Transverse colon (tissue), 4 donors: ENCODE measurements around the gene FBXO15.
A peak's percentile ranks its signal among the peaks of the same experiment; 100 is the strongest.

ENCODE experiments used
- EP300 ChIP-seq: sonication (generic); formaldehyde crosslinking; IDR thresholded peaks from one replicate; pipeline ENCODE4 v1.6.1; 2017; ENCODE audit warnings: antibody characterized with exemption, low read depth
- POLR2A ChIP-seq: fragments of 450-650 bp; IDR thresholded peaks from one replicate; pipeline ENCODE4 v1.6.1; 2016; ENCODE audit warnings: antibody characterized with exemption, mild to moderate bottlenecking, moderate library complexity
- POLR2AphosphoS5 ChIP-seq, 3 donors: sonication (generic); formaldehyde crosslinking; IDR thresholded peaks; one replicate each; pipeline ENCODE4 v1.6.1; 2016; ENCODE audit warnings: antibody characterized with exemption in 3 of 3
- TF ChIP-seq, protein P1 (sequence below), 5 experiments: fragments of 200-600 bp in 3 of 5; fragments of 450-650 bp in 2 of 5; sonication (generic) in 3 of 5; IDR thresholded peaks; 1 replicate in 2 of 5; 2 replicates in 3 of 5; pipeline ENCODE4 v1.5.1; 2016 to 2017; ENCODE audit warnings: antibody characterized with exemption in 5 of 5, inconsistent platforms in 3 of 5, mild to moderate bottlenecking in 2 of 5, moderate library complexity in 1 of 5

DNA sequence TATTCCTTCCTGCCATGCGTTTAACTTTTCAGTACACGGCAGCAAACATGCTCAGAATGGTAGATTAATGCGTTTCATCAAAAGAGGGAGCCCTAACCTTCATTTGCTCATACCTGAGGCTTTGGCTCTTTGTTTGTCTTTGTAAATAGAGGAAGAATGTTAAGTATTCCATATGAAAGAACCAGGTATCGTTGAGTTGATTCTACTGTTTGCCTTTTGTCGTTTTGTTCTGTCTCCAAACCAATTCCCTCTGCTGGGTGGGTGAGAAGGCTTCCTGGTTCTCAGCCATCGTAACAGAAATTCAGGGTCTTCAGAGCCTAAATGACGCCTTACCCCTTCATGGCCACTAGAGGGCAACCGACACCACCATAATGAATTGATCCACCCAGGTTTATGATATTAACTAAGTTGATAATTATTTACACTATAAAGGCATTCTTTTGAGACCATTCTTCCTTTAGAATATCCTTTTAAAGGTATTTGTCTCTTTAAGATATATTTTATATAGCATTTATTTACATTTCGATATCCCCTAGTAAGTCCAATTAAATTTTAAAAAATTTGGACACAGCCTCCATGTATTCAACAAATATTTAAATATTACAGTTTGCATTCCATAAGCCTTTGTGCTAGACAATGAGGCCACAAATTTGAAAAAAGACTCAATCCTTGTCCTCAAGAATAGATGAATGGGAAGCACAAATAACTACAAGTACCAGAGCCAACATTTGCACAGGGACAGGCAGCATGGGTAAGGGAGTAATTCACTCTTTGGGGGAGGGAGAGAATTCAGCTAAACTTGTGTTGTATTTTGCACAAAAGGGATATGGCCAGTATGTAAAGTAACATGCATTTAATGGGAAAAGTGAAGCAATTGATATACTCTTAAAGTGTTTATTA is 48.8 kb upstream of the FBXO15 start:
- TF ChIP-seq, protein P1, sequence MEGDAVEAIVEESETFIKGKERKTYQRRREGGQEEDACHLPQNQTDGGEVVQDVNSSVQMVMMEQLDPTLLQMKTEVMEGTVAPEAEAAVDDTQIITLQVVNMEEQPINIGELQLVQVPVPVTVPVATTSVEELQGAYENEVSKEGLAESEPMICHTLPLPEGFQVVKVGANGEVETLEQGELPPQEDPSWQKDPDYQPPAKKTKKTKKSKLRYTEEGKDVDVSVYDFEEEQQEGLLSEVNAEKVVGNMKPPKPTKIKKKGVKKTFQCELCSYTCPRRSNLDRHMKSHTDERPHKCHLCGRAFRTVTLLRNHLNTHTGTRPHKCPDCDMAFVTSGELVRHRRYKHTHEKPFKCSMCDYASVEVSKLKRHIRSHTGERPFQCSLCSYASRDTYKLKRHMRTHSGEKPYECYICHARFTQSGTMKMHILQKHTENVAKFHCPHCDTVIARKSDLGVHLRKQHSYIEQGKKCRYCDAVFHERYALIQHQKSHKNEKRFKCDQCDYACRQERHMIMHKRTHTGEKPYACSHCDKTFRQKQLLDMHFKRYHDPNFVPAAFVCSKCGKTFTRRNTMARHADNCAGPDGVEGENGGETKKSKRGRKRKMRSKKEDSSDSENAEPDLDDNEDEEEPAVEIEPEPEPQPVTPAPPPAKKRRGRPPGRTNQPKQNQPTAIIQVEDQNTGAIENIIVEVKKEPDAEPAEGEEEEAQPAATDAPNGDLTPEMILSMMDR (IDR thresholded peaks at IDR 0.05): peak; percentile 89 to 97 (median 95)
- TF ChIP-seq POLR2A (no peak), EP300 (no peak), POLR2AphosphoS5 (IDR thresholded peaks at IDR 0.05) (no peak)
